HG03103 (cell line): ENCODE results near the gene CCDC38.

Experiments used
- ATAC-seq: cut with Tn5 transposase; IDR thresholded peaks from one replicate; pipeline ENCODE4 v1.9.1; 2021; ENCODE audit warnings: low read depth; ENCODE audit not compliant: unreplicated experiment

Gene CCDC38

DNA sequence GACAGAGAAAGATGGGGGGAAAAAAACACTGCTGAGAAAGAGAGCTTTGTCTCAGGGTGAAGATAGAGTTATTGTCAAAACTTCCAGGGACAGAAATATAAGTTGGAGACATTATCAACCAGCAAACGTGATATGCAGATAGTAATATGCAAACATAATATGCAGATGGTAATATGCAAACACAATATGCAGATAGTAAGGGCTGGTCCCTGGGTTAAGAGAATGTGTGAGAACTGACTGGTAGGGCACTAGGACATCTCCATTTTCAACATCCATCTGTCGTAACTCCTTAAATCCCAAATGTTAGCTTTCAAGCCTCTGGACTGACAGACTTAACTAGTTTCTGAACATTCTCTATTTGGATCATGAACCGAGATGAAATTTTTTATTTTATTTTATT, 51.5 kb downstream of the CCDC38 start:
- ATAC-seq: no peak

GRCh38 chr12:95887311-95887710, 55.1 kb downstream of the CCDC38 start:
- no peak for ATAC-seq

DNA sequence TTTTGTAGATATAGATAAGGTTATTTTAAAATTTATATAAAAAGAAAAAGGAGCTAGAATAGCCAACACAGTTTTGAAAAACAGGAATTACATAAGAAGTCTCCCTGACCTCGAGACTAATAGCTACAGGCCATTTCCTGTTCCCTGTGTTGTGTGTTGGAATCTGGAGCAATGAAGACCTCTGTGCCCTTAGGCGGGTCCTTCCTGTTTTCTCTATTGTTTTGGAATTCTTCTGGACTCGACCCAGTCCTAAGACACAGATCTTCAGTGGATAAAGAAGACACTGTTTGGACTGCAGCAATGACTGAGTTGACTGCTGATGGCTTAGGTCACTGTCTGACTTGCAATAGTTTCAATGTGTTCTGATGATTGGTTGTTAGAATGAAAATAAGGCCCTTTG, 57.4 kb downstream of the CCDC38 start:
- no peak for ATAC-seq

DNA sequence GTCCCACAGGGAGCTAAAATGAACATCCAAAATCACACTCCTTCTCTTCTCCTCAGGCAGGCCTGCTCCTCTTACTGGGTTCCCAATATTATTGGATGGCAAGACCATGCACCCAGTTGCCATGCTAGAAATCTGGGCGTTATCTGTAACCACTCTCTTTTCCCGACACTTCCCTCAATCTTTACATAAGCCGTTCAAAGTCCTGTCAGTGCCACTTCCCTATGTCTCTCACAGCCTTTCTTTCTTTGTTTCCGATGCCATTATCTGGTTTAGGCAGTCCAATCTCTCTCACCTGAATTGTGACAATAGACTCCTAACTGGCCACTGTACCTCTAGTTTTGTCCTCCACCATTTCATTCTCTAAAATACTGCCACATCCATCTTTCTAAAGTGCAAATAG, 59.5 kb downstream of the CCDC38 start:
- ATAC-seq: no peak

DNA sequence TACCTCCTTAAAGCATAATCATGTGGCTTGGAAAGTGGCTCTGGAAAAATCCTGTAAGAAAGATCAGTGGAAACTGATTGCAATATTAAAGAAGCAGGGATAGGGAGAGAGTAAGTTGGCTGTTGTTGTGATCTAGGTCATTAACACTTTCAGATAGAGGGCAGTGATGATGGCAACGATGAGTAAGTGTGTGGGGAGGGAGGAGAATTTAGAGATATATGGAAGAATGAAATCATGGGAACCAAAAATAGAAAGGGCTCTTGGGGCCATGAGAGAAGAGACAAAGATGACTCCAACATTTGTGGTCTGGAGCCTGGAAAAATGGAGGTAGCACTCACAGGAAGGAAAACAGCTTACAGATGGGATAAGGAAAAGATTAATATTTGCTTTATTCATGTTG, 60.3 kb downstream of the CCDC38 start:
- ATAC-seq: no peak

DNA sequence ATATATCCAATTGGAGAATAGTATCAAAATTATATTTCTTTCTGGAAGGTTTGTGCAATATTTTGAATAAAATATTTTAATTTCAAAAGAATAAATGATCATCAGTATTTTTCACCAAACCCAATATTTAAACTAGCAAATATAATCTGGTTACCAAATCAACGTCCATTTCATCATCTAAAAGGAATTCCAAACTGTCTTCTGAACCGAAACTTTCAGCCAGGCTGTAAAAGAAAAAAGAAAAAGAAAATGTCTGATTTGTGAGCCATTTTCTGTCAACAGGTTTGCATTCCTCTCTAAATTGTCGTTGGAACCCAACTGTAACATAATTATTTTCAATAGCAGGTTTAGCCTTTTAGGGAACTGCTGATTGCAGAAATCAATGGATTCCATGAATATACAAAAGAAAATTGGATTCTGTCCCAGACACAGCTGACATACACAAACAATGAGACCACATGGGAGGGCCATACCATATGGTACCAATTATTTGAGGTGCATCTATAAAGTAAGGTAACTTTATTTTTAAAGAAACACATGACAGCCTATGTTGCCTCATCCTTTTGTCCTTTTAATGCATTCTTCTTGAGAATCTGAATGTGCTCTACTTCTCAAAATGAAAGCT, 61.0 kb downstream of the CCDC38 start:
- ATAC-seq: no peak

DNA sequence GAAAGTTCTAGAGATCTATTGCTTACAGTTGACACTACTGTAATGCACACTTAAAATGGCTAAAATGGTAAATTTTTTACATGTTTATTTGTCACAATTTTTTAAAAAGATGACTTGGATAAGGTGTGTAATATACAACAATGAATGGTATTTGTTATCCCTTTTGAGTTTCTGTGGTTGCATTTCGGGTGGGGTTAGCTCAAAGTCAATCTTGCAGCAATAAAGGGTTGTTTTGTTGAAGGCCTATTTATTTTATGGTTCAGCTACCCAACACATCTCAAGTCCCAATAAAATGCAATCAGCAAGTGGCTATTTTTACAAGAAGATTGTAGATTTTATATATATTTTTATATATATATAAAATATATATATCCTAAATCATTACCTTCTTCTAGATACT, 61.5 kb downstream of the CCDC38 start:
- no peak for ATAC-seq

DNA sequence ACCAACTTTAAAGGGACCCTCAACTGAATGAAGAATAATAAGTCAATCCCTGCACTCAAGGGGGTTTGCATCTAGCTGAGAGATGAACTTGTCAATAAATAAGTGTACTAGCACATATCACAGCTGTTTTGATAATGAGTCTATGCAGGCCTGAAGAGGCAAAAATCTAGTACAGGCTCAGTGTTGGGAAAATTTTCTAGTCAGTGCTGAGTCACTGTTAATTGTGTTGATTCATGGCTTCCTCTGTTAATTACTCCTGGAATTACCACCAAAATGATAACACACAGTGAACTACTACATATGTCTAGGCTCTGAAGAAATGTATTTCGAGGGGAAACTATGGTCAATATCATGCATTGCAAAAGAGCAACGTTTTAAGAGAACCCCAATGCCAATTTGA, 64.8 kb downstream of the CCDC38 start:
- no peak for ATAC-seq

- no peak for ATAC-seq
Observed at GRCh38 chr12:95874452-95874851, 68.0 kb downstream of the CCDC38 start.

DNA sequence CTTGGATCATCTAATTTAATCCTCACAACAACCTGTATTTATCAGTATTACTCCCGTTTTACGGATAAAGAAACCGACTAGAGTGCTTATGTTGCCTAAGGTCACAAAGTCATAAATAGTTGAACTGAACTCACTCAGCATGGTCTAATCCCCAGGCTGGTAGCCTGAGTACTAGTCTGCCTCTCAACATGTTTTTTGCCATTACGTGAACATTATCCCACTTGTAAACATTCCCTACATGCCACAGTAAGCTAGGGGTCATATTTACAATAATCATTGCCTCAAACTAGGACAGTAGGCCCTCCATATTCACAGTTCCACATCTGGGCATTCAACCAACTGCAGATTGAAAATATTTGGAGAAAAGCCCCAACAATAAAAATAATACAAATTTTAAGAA, 71.5 kb downstream of the CCDC38 start:
- ATAC-seq: no peak

DNA sequence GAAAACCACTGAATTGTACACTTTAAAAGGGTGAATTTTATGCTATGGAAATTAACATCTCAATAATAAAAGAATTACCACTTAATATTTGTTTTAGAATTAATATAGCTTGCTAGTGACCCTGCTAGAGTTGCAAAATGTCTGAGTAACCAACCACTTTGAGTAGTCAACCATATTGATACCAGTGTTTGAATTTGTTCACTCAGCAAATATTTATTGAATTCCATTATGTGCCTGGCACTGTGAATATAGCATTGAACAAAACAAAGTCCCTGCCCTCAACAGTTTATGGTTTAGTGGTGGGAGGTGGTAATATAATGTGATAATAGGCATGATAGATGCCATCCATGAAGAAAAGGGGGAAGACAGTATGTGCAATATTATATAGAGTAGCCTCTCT, 79.1 kb downstream of the CCDC38 start:
- no peak for ATAC-seq

DNA sequence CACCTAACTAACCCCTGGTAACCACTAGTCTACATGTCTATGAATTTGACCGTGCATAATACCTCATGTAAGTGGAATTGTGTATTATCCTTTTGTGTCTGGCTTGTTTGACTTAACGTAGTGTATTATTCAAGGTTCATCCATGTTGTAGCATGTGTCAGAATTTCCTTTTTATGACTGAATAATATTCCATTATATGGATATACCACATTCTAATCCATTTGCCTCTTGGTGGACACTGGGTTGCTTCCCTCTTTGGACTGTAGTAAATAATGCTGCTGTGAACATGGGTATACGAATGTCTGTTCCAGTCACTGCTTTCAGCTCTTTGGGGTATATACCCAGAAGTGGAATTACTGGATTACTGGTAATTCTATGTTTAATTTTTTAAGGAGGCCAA, 80.4 kb downstream of the CCDC38 start:
- ATAC-seq: no peak

- ATAC-seq: no peak
Observed at GRCh38 chr12:95859947-95860850, 82.2 kb downstream of the CCDC38 start.

DNA sequence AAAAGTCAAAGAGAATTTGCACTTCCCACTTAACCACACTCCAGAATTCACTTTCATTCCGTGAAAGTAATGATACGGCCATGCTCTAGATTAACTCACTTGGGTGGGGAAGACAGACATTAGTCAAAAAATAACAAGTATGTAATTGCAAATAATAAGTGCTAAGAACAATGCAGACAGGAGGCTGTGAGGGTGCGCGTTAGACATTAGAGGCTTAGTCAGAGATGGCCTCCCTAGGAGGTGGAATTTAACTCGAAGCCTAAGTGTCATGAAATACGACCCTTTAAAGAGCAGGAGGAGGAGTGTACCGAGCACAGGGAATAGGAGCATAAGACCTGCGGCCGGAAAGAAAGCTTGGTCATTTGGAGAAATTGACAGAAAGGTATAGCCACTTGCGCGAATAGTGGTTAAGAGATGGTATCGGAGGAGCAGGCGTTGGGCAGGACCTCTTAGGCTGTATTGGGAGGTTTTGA, 83.0 kb downstream of the CCDC38 start:
- no peak for ATAC-seq

GRCh38 chr12:95858451-95859343, 83.7 kb downstream of the CCDC38 start, which contains the start of gene SNRPF:
Gene SNRPF (plus strand): TSS chr12:95858952. CDS start chr12:95859074, 122 bp downstream.
- peak; percentile 99 for ATAC-seq

DNA sequence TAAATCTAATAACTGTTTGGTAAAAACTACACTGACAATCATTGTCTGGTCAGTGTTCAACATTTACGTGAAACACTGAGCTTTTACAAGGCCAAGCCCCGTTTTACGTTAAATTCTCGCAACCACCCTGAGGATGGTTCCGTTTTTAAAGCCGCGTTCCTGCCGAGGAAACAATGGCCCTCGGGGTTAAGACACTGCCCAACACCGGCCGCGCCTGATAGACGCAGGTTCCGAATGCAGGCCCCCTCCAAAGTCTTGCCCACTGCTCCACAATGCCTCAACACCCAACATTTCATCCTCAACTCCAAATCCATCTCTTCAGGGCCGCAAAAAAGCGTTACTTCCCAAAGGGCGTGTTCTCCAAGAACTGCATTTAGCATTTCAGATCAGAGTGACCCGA, 84.6 kb downstream of the CCDC38 start:
- ATAC-seq: no peak

DNA sequence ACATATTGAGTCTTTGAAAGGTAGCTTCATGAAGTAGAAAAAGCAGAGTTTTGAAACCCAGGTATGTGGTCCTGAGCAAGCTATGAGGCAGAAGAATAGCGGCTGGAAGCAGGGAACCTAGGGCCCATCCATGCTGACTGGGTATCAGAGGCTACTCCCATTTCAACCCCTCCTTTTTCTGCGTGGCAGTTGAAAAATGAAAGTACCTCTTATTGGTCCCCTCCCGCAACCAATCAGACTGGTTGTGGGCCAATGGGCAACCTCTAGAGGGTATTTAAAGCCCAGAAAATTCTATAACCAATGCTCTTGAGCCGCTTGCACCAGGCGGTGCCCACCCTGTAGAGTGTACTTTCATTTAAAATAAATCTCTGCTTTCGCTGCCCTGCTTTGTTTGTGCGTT, 85.3 kb downstream of the CCDC38 start:
- ATAC-seq: no peak

DNA sequence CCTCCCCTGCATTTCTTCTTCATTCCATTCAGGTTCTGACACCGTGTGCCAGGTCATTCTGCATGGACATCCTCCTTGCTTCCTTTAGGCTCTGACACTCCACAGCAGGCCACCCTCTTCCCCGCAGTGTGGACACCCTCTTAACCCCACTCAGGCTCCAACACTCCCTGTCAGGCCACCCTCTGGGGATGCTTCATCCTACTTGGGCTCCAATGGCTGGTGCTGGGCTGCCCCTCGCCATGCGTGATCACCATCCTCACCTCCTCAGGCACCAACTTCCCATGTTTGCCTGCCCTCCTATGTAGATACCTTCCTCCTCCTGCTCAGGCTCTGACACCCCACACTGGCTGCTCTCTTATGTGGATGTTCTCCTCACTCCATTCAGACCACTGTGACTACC, 90.3 kb downstream of the CCDC38 start:
- ATAC-seq: no peak

GRCh38 chr12:95851606-95852005, 90.8 kb downstream of the CCDC38 start:
- no peak for ATAC-seq

DNA sequence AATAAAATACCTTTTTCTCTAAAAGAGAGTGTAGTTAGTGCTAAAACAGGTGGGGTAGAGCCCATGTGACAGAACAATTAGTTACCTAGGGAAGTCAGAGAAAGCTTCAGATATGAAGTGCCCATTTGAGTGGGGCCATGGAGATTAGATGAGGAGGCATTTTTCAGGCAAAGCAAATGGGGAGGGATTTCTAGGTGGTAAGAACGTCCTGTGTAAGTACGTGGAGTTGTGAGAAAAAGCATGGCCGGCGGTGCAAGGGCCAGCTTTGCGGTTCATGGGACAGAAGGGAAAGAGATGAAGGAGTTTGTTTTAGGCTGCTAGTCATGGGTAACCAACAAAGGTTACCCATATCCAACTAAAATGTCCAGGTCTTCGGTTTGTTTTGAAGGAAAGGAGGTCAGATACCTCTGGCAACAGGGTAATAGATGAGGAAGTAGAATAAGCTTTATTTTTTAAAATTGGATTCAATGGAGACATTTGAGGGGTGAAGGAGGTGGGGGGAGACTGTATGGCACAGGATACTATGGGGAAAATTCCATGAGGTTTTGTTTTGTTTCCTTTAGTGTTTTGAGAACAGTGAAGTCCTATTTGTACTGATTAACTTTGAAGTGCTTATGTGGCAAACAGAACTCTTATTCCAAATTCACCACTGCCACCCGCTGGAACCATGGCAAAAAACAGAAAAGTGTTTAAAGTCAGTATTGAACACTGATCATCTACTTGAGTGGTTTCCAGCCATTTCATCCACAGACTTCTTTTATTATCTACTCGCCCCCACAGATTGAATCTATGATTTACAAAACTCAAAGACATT, 93.6 kb downstream of the CCDC38 start:
- ATAC-seq: no peak
